GM19043 (cell line): Measurements from ENCODE around the gene TMEM33.

ENCODE experiments used
- ATAC-seq: cut with Tn5 transposase; IDR thresholded peaks from one replicate; pipeline ENCODE4 v1.9.1; 2021; ENCODE audit warnings: low read depth; ENCODE audit not compliant: unreplicated experiment

TMEM33 gene

DNA sequence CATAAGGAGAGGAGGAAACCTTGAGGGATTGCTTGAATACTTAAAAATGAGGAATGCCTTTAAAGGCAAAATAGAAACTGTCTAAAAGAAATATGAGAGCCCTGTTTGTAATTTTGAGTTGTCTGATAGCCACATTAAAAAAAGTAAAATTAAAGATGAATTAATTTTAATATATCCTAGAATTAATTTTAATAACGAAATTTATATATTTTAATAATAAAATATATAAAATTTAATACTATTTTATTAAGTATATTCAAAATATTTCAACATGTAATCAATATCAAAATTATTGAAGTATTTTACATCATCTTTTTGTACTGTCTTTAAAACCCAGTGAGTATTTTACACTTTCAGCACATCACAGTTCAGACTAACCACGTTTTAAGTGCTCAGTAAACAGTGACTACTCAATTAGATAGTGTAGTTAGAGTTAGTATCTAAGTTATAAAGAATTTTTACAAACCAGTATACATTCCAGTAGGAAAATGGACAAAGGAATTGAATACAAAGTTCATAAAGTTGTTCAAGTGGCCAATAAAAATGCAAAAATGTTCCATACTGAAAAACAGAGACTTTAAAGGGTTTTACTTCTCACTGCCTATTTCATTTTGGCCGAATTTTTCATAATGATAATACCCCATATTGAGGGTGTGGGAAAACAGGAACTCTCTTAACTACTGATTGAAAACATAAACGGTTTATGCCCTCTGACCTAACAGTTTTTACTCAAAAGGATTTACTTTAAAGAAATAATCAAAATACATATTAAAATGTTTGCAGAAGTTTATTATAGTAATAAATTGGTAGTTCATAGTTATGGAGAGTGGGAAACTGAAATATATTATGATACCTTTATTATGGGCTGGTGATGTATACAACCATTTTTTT lies 58.0 kb downstream of the TMEM33 start:
- no peak for ATAC-seq

DNA sequence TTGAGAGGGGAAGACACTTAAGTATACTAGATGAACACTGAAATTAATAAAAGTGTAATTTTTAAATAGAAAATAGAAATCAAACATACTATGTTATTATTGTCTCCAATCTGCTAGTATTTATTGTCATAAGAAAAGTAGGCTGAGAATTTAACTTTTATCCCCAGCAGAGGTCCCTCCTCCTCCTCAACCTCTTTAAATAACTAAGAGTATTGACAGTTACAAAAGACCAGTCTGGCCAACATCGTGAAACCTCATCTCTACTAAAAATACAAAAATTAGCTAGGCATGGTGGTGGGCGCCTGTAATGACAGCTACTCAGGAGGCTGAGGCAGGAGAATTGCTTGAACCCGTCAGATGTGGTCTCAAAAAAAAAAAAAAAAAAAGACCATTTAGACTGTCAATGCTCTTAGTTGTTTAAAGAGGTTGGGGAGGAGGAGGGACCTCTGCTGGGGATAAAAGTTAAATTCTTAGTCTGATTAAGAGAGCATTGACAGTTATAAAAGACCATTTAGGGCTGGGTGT lies 59.3 kb downstream of the TMEM33 start:
- ATAC-seq, result no peak

DNA sequence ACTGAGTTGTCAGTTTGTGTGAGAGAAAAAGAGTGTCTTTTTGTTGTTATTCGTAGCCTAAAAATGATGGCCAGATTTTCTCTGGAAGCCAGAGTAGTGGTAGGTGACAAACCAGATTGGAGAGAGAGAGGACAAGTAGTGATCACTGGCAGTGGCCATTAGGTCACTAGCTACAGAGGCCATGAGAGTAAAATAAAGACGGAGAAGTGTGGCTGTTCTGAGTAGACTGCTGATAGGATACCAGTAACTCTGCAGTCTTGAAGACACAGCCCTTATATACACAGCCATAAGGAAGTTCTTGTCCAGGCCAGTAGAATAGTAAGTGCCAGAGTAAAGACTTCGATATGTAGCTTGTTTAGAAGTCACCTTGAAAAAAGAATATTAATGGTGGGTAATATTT lies 62.8 kb downstream of the TMEM33 start:
- no peak for ATAC-seq

DNA sequence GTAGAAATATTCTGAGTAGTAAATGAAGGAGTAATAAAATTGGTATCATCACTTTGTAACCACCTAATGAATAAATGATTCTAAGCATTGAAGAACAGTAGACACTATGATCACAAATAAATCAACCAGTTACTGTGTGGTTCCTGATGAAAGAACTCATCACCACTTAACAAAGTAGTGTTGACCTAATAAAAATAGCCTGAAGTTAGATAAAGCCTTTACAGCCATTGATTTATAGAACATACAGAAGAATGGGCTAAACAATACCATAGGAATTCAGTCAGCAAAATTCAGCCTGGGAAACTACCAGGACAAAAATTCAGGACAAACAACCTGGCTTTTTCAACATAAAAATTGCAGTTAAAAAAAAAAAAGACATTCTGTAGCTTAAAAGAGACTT lies 64.1 kb downstream of the TMEM33 start:
- no peak for ATAC-seq

DNA sequence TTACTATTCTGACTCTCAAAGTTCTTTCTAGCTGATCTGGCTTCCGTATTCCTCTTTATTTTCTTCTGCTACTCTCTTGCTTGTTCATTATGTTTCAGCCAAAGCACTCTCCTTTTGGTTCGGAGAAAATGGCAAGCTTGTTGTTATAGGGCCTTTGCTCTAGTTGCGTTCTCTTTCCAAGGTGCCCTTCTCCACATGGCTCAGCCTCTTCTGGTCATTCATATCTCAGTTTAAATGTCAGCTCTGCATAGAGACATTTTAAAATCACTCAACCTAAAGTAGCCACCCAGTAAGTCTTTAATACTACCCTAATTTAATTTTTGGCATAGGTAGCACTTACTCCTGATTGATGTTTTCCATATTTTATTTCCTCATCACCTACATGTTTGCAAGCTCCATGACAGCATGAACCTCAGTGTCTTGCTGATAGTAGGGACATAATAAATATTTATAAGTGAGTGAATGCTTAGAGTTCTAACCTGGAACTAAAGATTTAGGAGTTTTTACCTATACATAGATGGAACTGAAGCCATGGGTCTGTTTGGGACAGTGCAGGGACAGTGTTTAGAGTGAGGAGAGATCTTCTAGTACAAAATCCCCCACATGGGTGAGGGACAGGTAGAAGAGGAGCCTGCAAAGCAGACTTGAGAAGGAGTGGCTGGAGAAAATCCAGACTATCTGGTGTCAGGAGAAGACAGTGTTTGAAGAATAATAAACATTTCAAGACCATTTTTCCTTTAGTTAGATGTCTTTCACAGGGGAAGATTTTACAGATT lies 73.0 kb downstream of the TMEM33 start:
- no peak for ATAC-seq
